IMR-90 (cell line): ENCODE data around the gene EBF3. TPM values are rescaled to one million over a fixed set of nuclear protein-coding genes. Genes with fewer than 3 reads are reported as not detected.

Experiments used
- ATAC-seq: fragments of 200-7000 bp; cut with Tn5 transposase; 2 replicates; pipeline ENCODE4 v1.9.1; 2020; ENCODE audit warnings: low read depth, mild to moderate bottlenecking, moderate library complexity
- BruUV-seq: library from RNA; stranded (reverse); fragments of 400-500 nt; replicated peaks from 2 replicates; lab custom pipeline; 2021; lab: Mats Ljungman, UMichigan
- CTCF ChIA-PET: fragments of 300-600 bp; formaldehyde crosslinking; extraction: SDS; loops from one replicate; lab custom pipeline; 2021; ENCODE audit warnings: antibody characterized with exemption; lab: Yijun Ruan, JAX
- POLR2A ChIA-PET: fragments of 300-600 bp; sonication (Branson Sonifier 250); formaldehyde crosslinking; loops from one replicate; lab custom pipeline; 2022; ENCODE audit warnings: antibody characterized with exemption; ENCODE audit not compliant: unreplicated experiment; lab: Charles Lee
- DNase-seq: peaks from one replicate; pipeline ENCODE4 v3.0.0; 2013
- H2AFZ ChIP-seq: replicated peaks from 2 replicates; pipeline ENCODE3; 2013; ENCODE audit warnings: low read length, mild to moderate bottlenecking; ENCODE audit not compliant: poor library complexity
- H2AK5ac ChIP-seq: 2 replicates; pipeline ENCODE4 v1.6.1; 2013; ENCODE audit warnings: low read depth, low read length, inconsistent platforms
- H2AK9ac ChIP-seq: replicated peaks from 2 replicates; pipeline ENCODE3; 2013; ENCODE audit warnings: mild to moderate bottlenecking, low read depth, low read length, moderate library complexity; ENCODE audit not compliant: poor library complexity
- H2BK120ac ChIP-seq: 2 replicates; pipeline ENCODE4 v1.6.1; 2013; ENCODE audit warnings: low read depth, low read length, inconsistent platforms
- H2BK15ac ChIP-seq: 3 replicates; pipeline ENCODE4 v1.6.1; 2013; ENCODE audit warnings: low read depth, low read length, inconsistent platforms
- H2BK20ac ChIP-seq: 2 replicates; pipeline ENCODE4 v1.6.1; 2013; ENCODE audit warnings: low read depth, mild to moderate bottlenecking, inconsistent platforms, low read length, moderate library complexity
- H2BK5ac ChIP-seq: 2 replicates; pipeline ENCODE4 v1.6.1; 2013; ENCODE audit warnings: mild to moderate bottlenecking, low read depth, low read length, inconsistent platforms; ENCODE audit not compliant: poor library complexity, severe bottlenecking
- H3K14ac ChIP-seq: replicated peaks from 2 replicates; pipeline ENCODE4 v1.6.1; 2013; ENCODE audit warnings: low read depth, low read length, inconsistent platforms
- H3K18ac ChIP-seq: 2 replicates; pipeline ENCODE4 v1.6.1; 2013; ENCODE audit warnings: low read depth, low read length, control low read depth
- H3K23ac ChIP-seq: 2 replicates; pipeline ENCODE4 v1.6.1; 2013; ENCODE audit warnings: low read depth, low read length, inconsistent platforms
- H3K27ac ChIP-seq: 2 replicates; pipeline ENCODE4 v1.5.1; 2013; ENCODE audit warnings: mild to moderate bottlenecking, control low read depth, low read length; ENCODE audit not compliant: insufficient read depth
- H3K27me3 ChIP-seq: 2 replicates; pipeline ENCODE4 v1.6.1; 2013; ENCODE audit warnings: low read length; ENCODE audit not compliant: control insufficient read depth, insufficient read depth
- H3K36me3 ChIP-seq: 2 replicates; pipeline ENCODE4 v1.6.1; 2013; ENCODE audit warnings: low read length, mixed read lengths; ENCODE audit not compliant: control insufficient read depth, insufficient read depth
- H3K4ac ChIP-seq: 2 replicates; pipeline ENCODE4 v1.6.1; 2013; ENCODE audit warnings: low read depth, low read length, inconsistent platforms
- H3K4me1 ChIP-seq: 2 replicates; pipeline ENCODE4 v1.6.1; 2013; ENCODE audit warnings: low read length, mixed read lengths; ENCODE audit not compliant: control insufficient read depth, insufficient read depth
- H3K4me2 ChIP-seq: 2 replicates; pipeline ENCODE4 v1.6.1; 2013; ENCODE audit warnings: low read depth, mild to moderate bottlenecking, control low read depth, low read length, moderate library complexity
- H3K4me3 ChIP-seq: 2 replicates; pipeline ENCODE4 v1.5.1; 2013; ENCODE audit warnings: low read depth, mild to moderate bottlenecking, control low read depth, low read length, moderate library complexity; ENCODE audit not compliant: insufficient read depth
- H3K56ac ChIP-seq: 2 replicates; pipeline ENCODE4 v1.6.1; 2013; ENCODE audit warnings: low read length, inconsistent platforms; ENCODE audit not compliant: insufficient read depth; ENCODE audit errors: extremely low read depth
- H3K79me1 ChIP-seq, 2 experiments: 2 replicates each; pipeline ENCODE4 v1.6.1; 2013; ENCODE audit warnings: low read length in 2 of 2, inconsistent platforms in 1 of 2, low read depth in 1 of 2
- H3K9ac ChIP-seq: 2 replicates; pipeline ENCODE4 v1.6.1; 2013; ENCODE audit warnings: low read depth, low read length, control low read depth
- H3K9me1 ChIP-seq: 2 replicates; pipeline ENCODE4 v1.6.1; 2013; ENCODE audit warnings: low read length, inconsistent platforms; ENCODE audit not compliant: insufficient read depth
- H3K9me3 ChIP-seq: 2 replicates; pipeline ENCODE4 v1.6.1; 2013; ENCODE audit warnings: low read length; ENCODE audit not compliant: control insufficient read depth, insufficient read depth
- H4K20me1 ChIP-seq: 2 replicates; pipeline ENCODE4 v1.6.1; 2013; ENCODE audit warnings: low read length, inconsistent platforms; ENCODE audit not compliant: insufficient read depth
- H4K5ac ChIP-seq: 2 replicates; pipeline ENCODE4 v1.6.1; 2013; ENCODE audit warnings: mild to moderate bottlenecking, low read depth, low read length, control low read depth
- H4K8ac ChIP-seq, 2 experiments: 2 replicates each; pipeline ENCODE4 v1.6.1; 2013; ENCODE audit warnings: low read depth in 2 of 2, low read length in 2 of 2, control low read depth in 1 of 2, inconsistent platforms in 1 of 2
- H4K91ac ChIP-seq: 2 replicates; pipeline ENCODE4 v1.6.1; 2013; ENCODE audit warnings: low read depth, low read length, inconsistent platforms; ENCODE audit not compliant: insufficient read depth
- CEBPB ChIP-seq: IDR thresholded peaks from 2 replicates; pipeline ENCODE4 v1.6.1; 2012; ENCODE audit warnings: low read depth, low read length, improper control_type of control experiment
- FOS ChIP-seq: fragments of 150-350 bp; IDR thresholded peaks from 2 replicates; pipeline ENCODE4 v1.6.1; 2016; ENCODE audit warnings: low read depth, low read length
- MXI1 ChIP-seq: IDR thresholded peaks from 2 replicates; pipeline ENCODE4 v1.6.1; 2012; ENCODE audit warnings: low read depth, mild to moderate bottlenecking, low read length, moderate library complexity, borderline replicate concordance
- NFE2L2 ChIP-seq: fragments of 150-350 bp; IDR thresholded peaks from 2 replicates; pipeline ENCODE4 v1.6.1; 2016; ENCODE audit warnings: low read depth, mild to moderate bottlenecking, low read length
- POLR2A ChIP-seq: IDR thresholded peaks from 2 replicates; pipeline ENCODE4 v1.6.1; 2012; ENCODE audit warnings: mild to moderate bottlenecking, low read depth, low read length
- RCOR1 ChIP-seq: IDR thresholded peaks from 2 replicates; pipeline ENCODE4 v1.6.1; 2012; ENCODE audit warnings: mild to moderate bottlenecking, low read length, improper control_type of control experiment; ENCODE audit not compliant: insufficient replicate concordance
- SMC3 ChIP-seq: fragments of 150-350 bp; IDR thresholded peaks from 2 replicates; pipeline ENCODE4 v1.6.1; 2016; ENCODE audit warnings: low read depth, mild to moderate bottlenecking, antibody characterized with exemption, low read length, moderate library complexity
- WGBS, 2 experiments: methylation state at CpG; one replicate each; pipeline versions ENCODE4 v1.1.5 to v1.1.7; 2013; ENCODE audit warnings: missing lambda C conversion rate in 2 of 2; ENCODE audit not compliant: insufficient read length in 1 of 2; ENCODE audit errors: extremely low coverage in 2 of 2; 5-methylcytosine and 5-hydroxymethylcytosine counted together
- dilution Hi-C: fragments of 300-500 bp; cut with HindIII; formaldehyde crosslinking; loops from one replicate; pipeline ENCODE4 v1.14.3; 2018; ENCODE audit warnings: low sequenced_read_pairs; ENCODE audit not compliant: unreplicated experiment
- in situ Hi-C: fragments of 300-500 bp; cut with MboI; formaldehyde crosslinking; loops from 3 replicates; pipeline ENCODE4 v1.14.3; 2019; ENCODE audit warnings: low sequenced_read_pairs, inconsistent platforms, mixed read lengths
- intact Hi-C: fragments of 100-400 bp; cut with micrococcal nuclease; formaldehyde crosslinking; loops from 2 replicates; pipeline ENCODE4 v1.10.0; 2022
- polyA plus RNA-seq, 3 experiments: library from polyadenylated mRNA; depleted of rRNA; stranded (reverse); fragments of >200 nt; gene quantifications; 2 replicates each; pipeline ENCODE4 v1.2.3, GENCODE V29; 2012; ENCODE audit warnings: low replicate concordance in 1 of 3
- total RNA-seq: library from RNA; depleted of rRNA; stranded (reverse); fragments of >200 nt; gene quantifications from 2 replicates; pipeline ENCODE4 v1.2.3, GENCODE V29; 2012
- TF ChIP-seq, protein P1 (sequence below): conservative IDR thresholded peaks from 2 replicates; pipeline ENCODE4 v1.5.1; 2012; ENCODE audit warnings: mild to moderate bottlenecking, low read depth, low read length, improper control_type of control experiment

The EBF3 gene
- total and polyA plus RNA-seq, 2 of the 4 experiments (the other 2 are of a cell fraction) = 0.36 to 0.70 TPM

DNA sequence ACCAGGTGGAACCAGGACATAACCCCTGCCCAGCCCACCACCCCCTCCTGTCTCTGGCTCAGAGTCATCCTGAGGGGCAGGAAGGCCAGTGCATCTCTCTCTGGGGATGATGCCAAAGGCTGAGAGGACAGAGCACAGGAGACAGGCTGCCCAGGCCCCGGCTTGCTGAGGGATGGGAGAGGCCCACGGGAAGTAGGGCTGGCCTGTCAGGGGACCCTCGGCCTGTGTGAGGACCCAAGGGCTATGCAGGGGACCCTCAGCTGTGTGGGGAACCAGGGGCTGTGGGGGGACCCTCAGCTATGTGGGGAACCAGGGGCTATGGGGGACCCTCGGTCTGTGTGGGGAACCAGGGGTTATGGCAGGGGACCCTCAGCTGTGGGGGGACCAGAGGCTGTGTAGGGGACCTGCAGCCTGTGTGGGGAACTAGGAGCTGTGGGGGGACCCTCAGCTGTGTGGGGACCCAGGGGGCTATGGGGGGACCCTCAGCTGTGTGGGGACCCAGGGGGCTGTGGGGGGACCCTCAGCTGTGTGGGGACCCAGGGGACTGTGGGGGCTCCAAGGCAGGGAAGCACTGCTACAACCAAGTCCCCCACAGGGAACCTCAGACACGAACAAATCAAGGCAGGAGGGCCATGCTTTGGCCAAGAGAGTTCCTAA lies 27.7 kb downstream of the EBF3 start:
- H3K4me1 ChIP-seq = no peaks in the 10 kb centered on the region
- no peak overlapping the region for H3K14ac ChIP-seq
- H3K27me3 ChIP-seq = no peaks in the 10 kb centered on the region
- DNase-seq = no peak
- ATAC-seq = no peak
- in situ Hi-C loops = no loop called here
- no peak overlapping the region for H4K5ac ChIP-seq
- no peak overlapping the region for H3K23ac ChIP-seq
- 50% methylated on average over 2 of the region's 5 CpGs; no CpG with 5 or more reads in 1 of the 2 experiments for WGBS, 2 experiments
- no peaks in the 10 kb centered on the region for H3K79me1 ChIP-seq
- H2AFZ ChIP-seq = no peak overlapping the region
- H3K4me2 ChIP-seq = no peak overlapping the region
- no peaks in the 10 kb centered on the region for H3K9me3 ChIP-seq
- TF ChIP-seq RCOR1 (no peak), FOS (no peak), SMC3 (no peak), CEBPB (no peak), MXI1 (no peak), POLR2A (no peak), NFE2L2 (no peak)
- TF ChIP-seq, protein P1, sequence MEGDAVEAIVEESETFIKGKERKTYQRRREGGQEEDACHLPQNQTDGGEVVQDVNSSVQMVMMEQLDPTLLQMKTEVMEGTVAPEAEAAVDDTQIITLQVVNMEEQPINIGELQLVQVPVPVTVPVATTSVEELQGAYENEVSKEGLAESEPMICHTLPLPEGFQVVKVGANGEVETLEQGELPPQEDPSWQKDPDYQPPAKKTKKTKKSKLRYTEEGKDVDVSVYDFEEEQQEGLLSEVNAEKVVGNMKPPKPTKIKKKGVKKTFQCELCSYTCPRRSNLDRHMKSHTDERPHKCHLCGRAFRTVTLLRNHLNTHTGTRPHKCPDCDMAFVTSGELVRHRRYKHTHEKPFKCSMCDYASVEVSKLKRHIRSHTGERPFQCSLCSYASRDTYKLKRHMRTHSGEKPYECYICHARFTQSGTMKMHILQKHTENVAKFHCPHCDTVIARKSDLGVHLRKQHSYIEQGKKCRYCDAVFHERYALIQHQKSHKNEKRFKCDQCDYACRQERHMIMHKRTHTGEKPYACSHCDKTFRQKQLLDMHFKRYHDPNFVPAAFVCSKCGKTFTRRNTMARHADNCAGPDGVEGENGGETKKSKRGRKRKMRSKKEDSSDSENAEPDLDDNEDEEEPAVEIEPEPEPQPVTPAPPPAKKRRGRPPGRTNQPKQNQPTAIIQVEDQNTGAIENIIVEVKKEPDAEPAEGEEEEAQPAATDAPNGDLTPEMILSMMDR = no peak
- no peak overlapping the region for H2BK5ac ChIP-seq
- no peak overlapping the region for H2BK15ac ChIP-seq
- intact Hi-C loops = no loop called here
- H3K9ac ChIP-seq = no peak overlapping the region
- dilution Hi-C loops = no loop called here
- POLR2A ChIA-PET = no interaction called here
- CTCF ChIA-PET = no interaction called here
- no peak overlapping the region for H3K27ac ChIP-seq
- no peak overlapping the region for H2BK20ac ChIP-seq
- no peaks in the 10 kb centered on the region for H3K36me3 ChIP-seq
- no peak overlapping the region for H3K4ac ChIP-seq
- no peaks in the 10 kb centered on the region; the same call in 1 of the 2 replicates for H4K20me1 ChIP-seq
- no peak overlapping the region for H4K91ac ChIP-seq
- H2AK5ac ChIP-seq = no peak overlapping the region
- no peak overlapping the region for H2BK120ac ChIP-seq
- no peak overlapping the region for H3K56ac ChIP-seq
- BruUV-seq = no TSS peak
- no peaks in the 10 kb centered on the region for H3K9me1 ChIP-seq
- H3K4me3 ChIP-seq = no peak overlapping the region
- no peak overlapping the region for H4K8ac ChIP-seq
- no peak overlapping the region for H2AK9ac ChIP-seq
- H3K18ac ChIP-seq = no peak overlapping the region
